H9 (cell line): Measurements from ENCODE around the gene KIRREL3. TPM values are rescaled to one million over a fixed set of nuclear protein-coding genes. Genes with fewer than 3 reads are reported as not detected.

Source experiments
- DNase-seq: peaks from one replicate; pipeline ENCODE4 v3.0.0-alpha.2; 2017
- H2AFZ ChIP-seq: one replicate; pipeline ENCODE4 v1.6.1; 2013; ENCODE audit warnings: mild to moderate bottlenecking, low read length, control low read depth, moderate library complexity
- H2AK5ac ChIP-seq: 2 replicates; pipeline ENCODE4 v1.6.1; 2013; ENCODE audit warnings: low read length, control low read depth, mixed read lengths; ENCODE audit not compliant: insufficient read length
- H2BK120ac ChIP-seq: one replicate; pipeline ENCODE4 v1.6.1; 2013; ENCODE audit warnings: low read depth, mild to moderate bottlenecking, low read length, control low read depth, inconsistent platforms; ENCODE audit not compliant: poor library complexity, severe bottlenecking
- H2BK12ac ChIP-seq: 2 replicates; pipeline ENCODE4 v1.6.1; 2013; ENCODE audit warnings: low read length, control low read depth, mixed read lengths, low read depth; ENCODE audit not compliant: insufficient read length
- H2BK15ac ChIP-seq: 2 replicates; pipeline ENCODE4 v1.6.1; 2013; ENCODE audit warnings: low read depth, low read length, control low read depth
- H2BK20ac ChIP-seq: one replicate; pipeline ENCODE4 v1.6.1; 2013; ENCODE audit warnings: low read depth, mild to moderate bottlenecking, low read length, control low read depth, inconsistent platforms; ENCODE audit not compliant: poor library complexity, severe bottlenecking
- H2BK5ac ChIP-seq: 2 replicates; pipeline ENCODE4 v1.6.1; 2013; ENCODE audit warnings: low read length, control low read depth, mixed read lengths; ENCODE audit not compliant: insufficient read length
- H3K14ac ChIP-seq: 2 replicates; pipeline ENCODE4 v1.6.1; 2013; ENCODE audit warnings: low read length, control low read depth; ENCODE audit not compliant: insufficient read depth
- H3K18ac ChIP-seq: 2 replicates; pipeline ENCODE4 v1.6.1; 2013; ENCODE audit warnings: low read depth, mild to moderate bottlenecking, mixed read lengths, low read length, control low read depth; ENCODE audit not compliant: insufficient read length
- H3K23ac ChIP-seq: 2 replicates; pipeline ENCODE4 v1.6.1; 2013; ENCODE audit warnings: low read length, control low read depth, mixed read lengths, low read depth; ENCODE audit not compliant: insufficient read length
- H3K23me2 ChIP-seq: 2 replicates; pipeline ENCODE4 v1.6.1; 2013; ENCODE audit warnings: low read depth, mild to moderate bottlenecking, mixed read lengths, low read length, control low read depth; ENCODE audit not compliant: insufficient read length, poor library complexity, severe bottlenecking
- H3K27ac ChIP-seq: 2 replicates; pipeline ENCODE4 v1.5.1; 2013; ENCODE audit warnings: low read length, control low read depth, mixed read lengths, low read depth; ENCODE audit not compliant: insufficient read length
- H3K27me3 ChIP-seq: 2 replicates; pipeline ENCODE4 v1.6.1; 2013; ENCODE audit warnings: low read length, control low read depth, inconsistent platforms; ENCODE audit not compliant: insufficient read depth
- H3K4ac ChIP-seq: 2 replicates; pipeline ENCODE4 v1.6.1; 2013; ENCODE audit warnings: low read depth, mild to moderate bottlenecking, control low read depth, inconsistent platforms, low read length, moderate library complexity
- H3K4me1 ChIP-seq: 2 replicates; pipeline ENCODE4 v1.6.1; 2013; ENCODE audit warnings: low read length, control low read depth, inconsistent platforms; ENCODE audit not compliant: insufficient read depth
- H3K4me2 ChIP-seq: 2 replicates; pipeline ENCODE4 v1.6.1; 2013; ENCODE audit warnings: low read length, control low read depth, mixed read lengths; ENCODE audit not compliant: insufficient read length, insufficient read depth
- H3K56ac ChIP-seq: 2 replicates; pipeline ENCODE4 v1.6.1; 2013; ENCODE audit warnings: low read depth, mild to moderate bottlenecking, mixed read lengths, low read length, control low read depth; ENCODE audit not compliant: insufficient read length
- H3K79me1 ChIP-seq: 2 replicates; pipeline ENCODE4 v1.6.1; 2013; ENCODE audit warnings: low read depth, mild to moderate bottlenecking, moderate library complexity, low read length, control low read depth, inconsistent platforms; ENCODE audit not compliant: insufficient read depth, poor library complexity, severe bottlenecking
- H3K79me2 ChIP-seq: 2 replicates; pipeline ENCODE4 v1.6.1; 2013; ENCODE audit warnings: low read length, control low read depth, inconsistent platforms; ENCODE audit not compliant: insufficient read depth
- H3K9ac ChIP-seq: 2 replicates; pipeline ENCODE4 v1.6.1; 2013; ENCODE audit warnings: low read length, control low read depth, mixed read lengths; ENCODE audit not compliant: insufficient read length; ENCODE audit errors: extremely low read depth
- H3K9me3 ChIP-seq: one replicate; pipeline ENCODE4 v1.6.1; 2013; ENCODE audit warnings: low read depth, low read length, inconsistent platforms; ENCODE audit not compliant: control insufficient read depth
- H3T11ph ChIP-seq: one replicate; pipeline ENCODE4 v1.6.1; 2013; ENCODE audit warnings: mild to moderate bottlenecking, low read length, control low read depth, inconsistent platforms
- H4K20me1 ChIP-seq: one replicate; pipeline ENCODE4 v1.6.1; 2013; ENCODE audit not compliant: control insufficient read depth, insufficient read length, insufficient read depth
- H4K5ac ChIP-seq: 2 replicates; pipeline ENCODE4 v1.6.1; 2013; ENCODE audit warnings: low read depth, mild to moderate bottlenecking, mixed read lengths, low read length, control low read depth; ENCODE audit not compliant: insufficient read length
- H4K8ac ChIP-seq: replicated peaks from 2 replicates; pipeline ENCODE4 v1.6.1; 2013; ENCODE audit warnings: low read length, control low read depth, mixed read lengths, low read depth; ENCODE audit not compliant: insufficient read length
- H4K91ac ChIP-seq: 2 replicates; pipeline ENCODE4 v1.6.1; 2013; ENCODE audit warnings: low read depth, mild to moderate bottlenecking, moderate library complexity, mixed read lengths, low read length, control low read depth; ENCODE audit not compliant: insufficient read length
- H3K27ac Mint-ChIP-seq, 3 experiments: 2 replicates in 2 of 3; 3 replicates in 1 of 3; pipeline ENCODE4 v1.8.0; 2020 to 2021; ENCODE audit warnings: mixed read lengths in 3 of 3, mild to moderate bottlenecking in 1 of 3, moderate library complexity in 1 of 3
- H3K27me3 Mint-ChIP-seq: 2 replicates; pipeline ENCODE4 v1.8.0; 2021; ENCODE audit warnings: low read depth, mild to moderate bottlenecking, moderate library complexity, mixed read lengths
- H3K36me3 Mint-ChIP-seq, 3 experiments: 2 replicates in 2 of 3; 3 replicates in 1 of 3; pipeline ENCODE4 v1.8.0; 2020 to 2021; ENCODE audit warnings: low read depth in 3 of 3, mixed read lengths in 3 of 3; ENCODE audit not compliant: insufficient read depth in 1 of 3
- H3K4me1 Mint-ChIP-seq, 2 experiments: 2 replicates each; pipeline ENCODE4 v1.8.0; 2020; ENCODE audit warnings: mixed read lengths in 2 of 2
- H3K4me3 Mint-ChIP-seq, 2 experiments: 2 replicates in 1 of 2; 3 replicates in 1 of 2; pipeline ENCODE4 v1.8.0; 2020 to 2021; ENCODE audit warnings: mild to moderate bottlenecking in 2 of 2, mixed read lengths in 2 of 2, moderate library complexity in 1 of 2
- H3K9me3 Mint-ChIP-seq, 2 experiments: 2 replicates in 1 of 2; 3 replicates in 1 of 2; pipeline ENCODE4 v1.8.0; 2020; ENCODE audit warnings: mild to moderate bottlenecking in 2 of 2, mixed read lengths in 2 of 2, moderate library complexity in 1 of 2
- WGBS: extraction: QIAGEN DNeasy Blood & Tissue Kit; methylation state at CpG from one replicate; pipeline ENCODE4 v1.1.7; 2013; ENCODE audit warnings: missing lambda C conversion rate, low lambda C conversion rate, mixed read lengths; ENCODE audit not compliant: insufficient read length; ENCODE audit errors: extremely low coverage; 5-methylcytosine and 5-hydroxymethylcytosine counted together
- total RNA-seq: library from RNA; stranded (reverse); gene quantifications from 2 replicates; pipeline ENCODE4 v1.2.1, GENCODE V29; 2021
- TF ChIP-seq, protein P1 (sequence below): fragments of 200-600 bp; sonication (generic); conservative IDR thresholded peaks from 3 replicates; pipeline ENCODE4 v1.8.0; 2021; ENCODE audit warnings: antibody characterized with exemption, mild to moderate bottlenecking

Gene KIRREL3
- total RNA-seq, 1 experiment from 2014 or later: 0.17 TPM

DNA sequence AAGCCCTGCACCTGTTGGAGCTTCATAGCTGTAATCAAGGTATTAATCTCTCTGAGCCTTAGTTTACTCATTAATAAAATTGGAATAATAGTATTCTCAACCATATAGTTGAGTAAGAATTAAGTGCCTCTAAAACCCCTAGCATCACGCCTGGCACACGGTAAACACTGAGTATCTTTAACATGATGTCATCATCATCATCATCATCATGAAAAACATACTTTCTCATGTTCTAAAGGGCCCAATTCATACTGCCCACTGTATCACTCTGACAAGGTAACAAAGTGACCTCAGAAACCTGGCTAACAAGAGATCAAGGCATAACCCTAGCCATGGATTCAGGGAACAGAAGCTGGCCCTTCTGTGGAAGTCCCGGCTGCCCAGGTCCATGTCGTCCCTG, 58.4 kb downstream of the KIRREL3 start:
- Histone ChIP-seq H4K91ac (no peak overlapping the region), H3T11ph (no peak overlapping the region)

More for the DNA sequence above, 58.4 kb downstream of the KIRREL3 start:
- Histone ChIP-seq H3K14ac (no peak overlapping the region), H2BK15ac (no peak overlapping the region), H2AK5ac (no peak overlapping the region), H4K20me1 (no peaks in the 10 kb centered on the region), H4K8ac (no peak overlapping the region), H3K27ac (no peak overlapping the region), H3K79me1 (no peaks in the 10 kb centered on the region), H3K9ac (no peak overlapping the region), H3K56ac (no peak overlapping the region), H2BK5ac (no peak overlapping the region), H2BK12ac (no peak overlapping the region), H2BK20ac (no peak overlapping the region), H4K5ac (no peak overlapping the region), H3K79me2 (no peaks in the 10 kb centered on the region), H3K4me2 (no peak overlapping the region), H3K27me3 (no peaks in the 10 kb centered on the region), H3K4me1 (no peaks in the 10 kb centered on the region; the same call in 1 of the 2 replicates), H3K4ac (no peak overlapping the region), H2BK120ac (no peak overlapping the region), H3K9me3 (no peaks in the 10 kb centered on the region), H2AFZ (no peak overlapping the region), H3K23ac (no peak overlapping the region), H3K18ac (no peak overlapping the region), H3K23me2 (no peaks in the 10 kb centered on the region)
- DNase-seq: no peak
- TF ChIP-seq, protein P1, sequence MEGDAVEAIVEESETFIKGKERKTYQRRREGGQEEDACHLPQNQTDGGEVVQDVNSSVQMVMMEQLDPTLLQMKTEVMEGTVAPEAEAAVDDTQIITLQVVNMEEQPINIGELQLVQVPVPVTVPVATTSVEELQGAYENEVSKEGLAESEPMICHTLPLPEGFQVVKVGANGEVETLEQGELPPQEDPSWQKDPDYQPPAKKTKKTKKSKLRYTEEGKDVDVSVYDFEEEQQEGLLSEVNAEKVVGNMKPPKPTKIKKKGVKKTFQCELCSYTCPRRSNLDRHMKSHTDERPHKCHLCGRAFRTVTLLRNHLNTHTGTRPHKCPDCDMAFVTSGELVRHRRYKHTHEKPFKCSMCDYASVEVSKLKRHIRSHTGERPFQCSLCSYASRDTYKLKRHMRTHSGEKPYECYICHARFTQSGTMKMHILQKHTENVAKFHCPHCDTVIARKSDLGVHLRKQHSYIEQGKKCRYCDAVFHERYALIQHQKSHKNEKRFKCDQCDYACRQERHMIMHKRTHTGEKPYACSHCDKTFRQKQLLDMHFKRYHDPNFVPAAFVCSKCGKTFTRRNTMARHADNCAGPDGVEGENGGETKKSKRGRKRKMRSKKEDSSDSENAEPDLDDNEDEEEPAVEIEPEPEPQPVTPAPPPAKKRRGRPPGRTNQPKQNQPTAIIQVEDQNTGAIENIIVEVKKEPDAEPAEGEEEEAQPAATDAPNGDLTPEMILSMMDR: no peak
- Mint-ChIP-seq H3K36me3 (no peaks in the 10 kb centered on the region), H3K4me3 (no peak overlapping the region), H3K27ac (no peak overlapping the region), H3K27me3 (no peaks in the 10 kb centered on the region; the same call in none of the 2 replicates), H3K9me3 (no peaks in the 10 kb centered on the region), H3K4me1 (peaks cover 12 to 14% of the 10 kb centered on the region in 2 experiments)
- WGBS: no CpG with 5 or more reads among the region's 4 CpGs
